Stimulated activated CD4-positive, alpha-beta T cell treated with anti-CD3 and anti-CD28 coated beads, Interleukin-1b, Interleukin-23, amount 100 ng/mL, for 1 hour (primary cell): ENCODE measurements around the gene GSTM3.
"Not testable (repeated sequence)": the region's sequence is repeated elsewhere in the genome, so short reads cannot be mapped to it uniquely, and the experiment has no call there.

ENCODE experiments used
- DNase-seq, 2 donors: peaks; one replicate each; pipeline ENCODE4 v3.0.0-alpha.2; 2020; ENCODE audit warnings: low read depth in 2 of 2

Gene GSTM3

GRCh38 chr1:109762039-109762585 is 21.3 kb upstream of the GSTM3 start:
- no peak for DNase-seq

- no peak for DNase-seq
Measured at GRCh38 chr1:109761227-109762038, 20.6 kb upstream of the GSTM3 start.

- no peak for DNase-seq
Measured at GRCh38 chr1:109760581-109761226, 19.9 kb upstream of the GSTM3 start.

- no peak for DNase-seq
Measured at GRCh38 chr1:109759513-109760334, 18.9 kb upstream of the GSTM3 start.

- DNase-seq: no peak
Measured at GRCh38 chr1:109757936-109758786, 17.3 kb upstream of the GSTM3 start.

- DNase-seq: no peak
Measured at GRCh38 chr1:109756848-109757521, 16.1 kb upstream of the GSTM3 start.

- not testable (repeated sequence) for DNase-seq
Measured at GRCh38 chr1:109756325-109756724, 15.5 kb upstream of the GSTM3 start.

GRCh38 chr1:109754738-109755137 is 13.9 kb upstream of the GSTM3 start:
- no peak for DNase-seq

- no peak for DNase-seq
Measured at GRCh38 chr1:109751531-109752260, 10.9 kb upstream of the GSTM3 start.

- no peak for DNase-seq
Measured at GRCh38 chr1:109750920-109751319, 10.1 kb upstream of the GSTM3 start.

GRCh38 chr1:109750241-109750882 is 9.5 kb upstream of the GSTM3 start:
- DNase-seq: no peak

- DNase-seq: no peak
Measured at GRCh38 chr1:109749221-109749620, 8.4 kb upstream of the GSTM3 start.

- DNase-seq: not testable (repeated sequence)
Measured at GRCh38 chr1:109748311-109748710, 7.5 kb upstream of the GSTM3 start.

GRCh38 chr1:109739738-109740614 is 862 bp downstream of the GSTM3 start:
- DNase-seq: peak; percentile 59 to 74

- DNase-seq: no peak
Measured at GRCh38 chr1:109733236-109733870, 7.5 kb downstream of the GSTM3 start.

- DNase-seq: no peak
Measured at GRCh38 chr1:109732390-109732881, 8.4 kb downstream of the GSTM3 start.

- no peak for DNase-seq
Measured at GRCh38 chr1:109730666-109731065, 10.2 kb downstream of the GSTM3 start.

GRCh38 chr1:109728870-109729269 is 12.0 kb downstream of the GSTM3 start:
- DNase-seq: no peak
